Glomerular visceral epithelial cell (primary cell): ENCODE data around the gene KCNH1.
A peak's percentile ranks its signal among the peaks of the same experiment; 100 is the strongest.
"Not testable (repeated sequence)": the region's sequence is repeated elsewhere in the genome, so short reads cannot be mapped to it uniquely, and the experiment has no call there.

Experiments
- DNase-seq: peaks from one replicate; pipeline ENCODE4 v3.0.0-alpha.2; 2016; ENCODE audit errors: extremely low spot score

Gene KCNH1

DNA sequence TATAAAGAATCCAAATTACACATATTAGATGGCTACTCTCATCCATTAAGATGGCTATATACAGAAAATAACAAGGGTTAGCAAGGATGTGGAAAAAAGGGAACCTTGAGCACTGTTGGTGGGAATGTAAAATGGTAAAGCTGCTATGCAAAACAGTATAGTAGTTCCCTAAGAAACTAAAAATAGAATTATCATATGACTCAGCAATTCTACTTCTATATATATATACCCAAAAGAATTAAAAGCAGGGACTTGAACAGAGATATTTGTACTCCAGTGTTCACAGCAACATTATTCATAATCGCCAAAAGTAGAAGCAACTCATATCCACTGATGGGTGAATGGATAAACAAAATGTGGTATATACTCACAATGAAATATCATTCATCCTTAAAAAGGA lies 126.1 kb downstream of the KCNH1 start:
- DNase-seq: no peak

- DNase-seq: not testable (repeated sequence)
Measured at GRCh38 chr1:210995931-210996330, 138.0 kb downstream of the KCNH1 start.

GRCh38 chr1:210992837-210993236 lies 141.1 kb downstream of the KCNH1 start:
- no peak for DNase-seq

DNA sequence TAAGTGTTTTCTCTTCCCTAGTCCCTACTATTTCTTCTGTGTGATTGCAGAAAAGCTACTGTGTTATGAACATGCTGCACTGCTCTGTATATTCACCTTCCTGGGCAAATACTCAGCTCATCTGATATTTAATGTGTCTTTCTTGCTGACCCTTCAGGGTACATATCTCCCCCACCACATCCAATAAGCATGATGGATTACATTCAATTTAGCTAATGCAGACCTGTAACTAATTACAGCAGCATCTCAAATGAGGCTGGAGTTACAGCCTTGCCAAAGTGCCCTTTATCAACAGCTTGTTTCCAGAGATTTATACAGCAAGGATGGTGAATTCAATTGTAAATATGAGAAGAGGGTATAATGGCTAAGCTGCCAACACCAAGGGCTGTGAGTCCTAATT lies 144.0 kb downstream of the KCNH1 start:
- DNase-seq: no peak

GRCh38 chr1:210981490-210981889 lies 152.5 kb downstream of the KCNH1 start:
- DNase-seq: no peak

GRCh38 chr1:210980082-210980481 lies 153.9 kb downstream of the KCNH1 start:
- no peak for DNase-seq

GRCh38 chr1:210978974-210979354 lies 155.0 kb downstream of the KCNH1 start:
- peak; percentile 21 for DNase-seq

DNA sequence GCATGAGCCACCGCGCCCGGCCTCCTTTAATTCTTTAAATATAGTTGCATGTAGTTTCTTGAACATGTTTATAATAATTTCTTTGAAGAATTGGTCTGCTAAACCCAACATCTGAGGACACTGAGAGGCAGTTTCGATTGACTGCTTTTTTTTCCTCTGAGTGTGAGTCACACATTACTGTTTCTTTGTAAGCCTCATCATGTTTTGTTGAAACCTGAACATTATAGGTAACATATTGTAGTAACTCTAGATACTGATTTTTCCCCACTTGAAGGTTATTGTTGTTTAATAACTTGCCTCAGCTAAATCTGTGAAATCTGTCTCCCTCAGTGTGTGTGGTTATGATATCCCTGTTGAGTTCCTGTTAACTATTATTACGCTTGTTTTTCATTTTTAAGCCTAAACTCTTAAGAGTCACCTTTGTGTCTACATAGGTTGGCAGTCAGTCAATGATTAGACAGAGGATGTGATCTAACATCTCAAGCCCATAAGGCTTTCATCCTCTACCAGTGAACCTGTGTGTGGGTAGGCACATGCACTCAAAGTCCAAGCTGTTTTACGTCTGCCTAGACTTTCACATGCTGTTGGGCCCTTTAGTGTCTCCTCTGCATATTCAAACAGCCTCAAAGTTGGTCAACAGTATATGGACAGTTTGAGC lies 155.5 kb downstream of the KCNH1 start:
- DNase-seq: peak; percentile 79

DNA sequence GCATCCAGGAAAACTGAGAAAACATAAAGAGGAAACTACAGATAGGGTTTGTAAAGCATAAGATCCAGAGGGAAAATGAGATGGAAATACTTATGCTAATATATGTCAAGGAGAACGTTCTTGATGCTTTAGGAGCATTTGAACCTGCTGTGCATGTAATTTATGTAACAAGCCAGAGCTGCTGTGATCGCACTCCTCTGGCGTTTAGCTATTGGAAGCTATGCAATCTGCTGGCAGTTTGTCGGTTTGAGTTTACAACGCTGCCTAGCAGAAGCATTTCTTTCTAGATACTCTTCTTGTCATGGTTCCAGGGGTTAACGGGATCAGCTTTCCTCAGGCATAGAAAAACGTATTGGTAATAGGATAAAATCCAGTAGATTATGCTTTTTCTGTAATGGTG lies 182.7 kb downstream of the KCNH1 start:
- no peak for DNase-seq

DNA sequence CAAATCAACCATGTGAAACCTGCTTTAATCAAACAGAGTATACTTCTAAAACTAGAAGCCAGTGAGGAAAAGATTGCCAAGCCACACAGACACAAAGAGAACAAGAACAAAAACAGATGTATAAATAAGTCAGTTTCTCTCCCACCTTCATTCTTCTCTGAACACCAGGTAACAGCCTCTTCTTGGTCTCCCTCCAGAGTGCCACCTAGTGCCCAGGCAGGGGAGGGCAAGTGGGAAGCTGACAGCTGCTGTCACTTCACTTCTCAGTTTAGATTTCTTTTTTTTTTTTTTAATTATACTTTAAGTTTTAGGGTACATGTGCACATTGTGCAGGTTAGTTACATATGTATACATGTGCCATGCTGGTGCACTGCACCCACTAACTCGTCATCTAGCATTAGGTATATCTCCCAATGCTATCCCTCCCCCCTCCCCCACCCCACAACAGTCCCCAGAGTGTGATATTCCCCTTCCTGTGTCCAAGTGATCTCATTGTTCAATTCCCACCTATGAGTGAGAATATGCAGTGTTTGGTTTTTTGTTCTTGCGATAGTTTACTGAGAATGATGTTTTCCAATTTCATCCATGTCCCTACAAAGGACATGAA lies 183.9 kb downstream of the KCNH1 start:
- peak; percentile 50 for DNase-seq

GRCh38 chr1:210949489-210949888 lies 184.5 kb downstream of the KCNH1 start:
- no peak for DNase-seq

GRCh38 chr1:210949039-210949438 lies 184.9 kb downstream of the KCNH1 start:
- DNase-seq: no peak

GRCh38 chr1:210944252-210944651 lies 189.7 kb downstream of the KCNH1 start:
- DNase-seq: no peak

- no peak for DNase-seq
Measured at GRCh38 chr1:210942513-210942912, 191.4 kb downstream of the KCNH1 start.

DNA sequence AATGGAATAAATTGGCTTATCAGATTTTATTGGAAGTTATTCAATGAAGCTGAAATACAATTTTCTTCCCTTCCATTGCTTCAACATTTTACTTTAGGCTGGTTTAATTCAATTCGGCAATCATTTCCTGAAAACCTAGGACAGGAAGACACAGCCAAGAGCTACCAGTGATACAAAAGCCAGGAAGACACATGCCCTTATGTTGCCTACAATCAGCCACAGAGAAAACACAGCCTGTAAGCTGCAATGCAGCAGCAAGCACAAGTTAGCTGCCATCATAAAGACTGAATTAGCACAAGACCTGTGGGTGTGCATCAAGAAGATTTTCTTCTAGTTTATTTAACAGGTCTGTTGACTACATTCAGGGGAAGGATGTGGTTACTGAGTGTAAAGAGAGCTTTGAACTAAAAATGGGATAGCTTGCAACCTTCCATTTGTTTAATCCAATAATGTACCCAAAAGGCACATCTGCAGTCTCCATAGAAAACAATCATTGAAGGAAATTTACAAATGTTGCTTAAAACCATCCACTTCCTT lies 193.8 kb downstream of the KCNH1 start:
- DNase-seq: no peak

DNA sequence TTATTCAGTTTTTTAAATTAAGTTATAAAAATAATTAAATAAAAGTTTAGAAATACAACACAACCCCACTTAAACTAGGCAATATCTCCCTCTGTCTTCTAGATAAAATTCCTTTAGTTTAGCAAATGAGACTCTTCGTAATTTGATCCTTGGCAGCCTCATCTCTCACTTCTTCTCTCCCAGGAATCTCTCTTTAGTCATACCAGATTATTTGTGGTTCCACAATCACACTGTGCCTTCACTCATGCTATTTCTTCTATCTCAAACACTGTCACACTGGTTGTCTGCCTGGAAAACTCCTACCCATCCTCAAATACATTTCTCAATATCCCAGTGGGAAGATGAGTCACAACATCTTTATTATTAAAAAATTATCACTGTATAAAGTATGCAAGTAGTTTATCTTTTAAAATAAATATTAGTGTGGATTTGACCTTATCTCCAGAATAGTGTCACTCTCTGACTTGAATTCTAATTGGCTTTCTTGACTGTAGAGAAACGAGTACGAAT lies 195.5 kb downstream of the KCNH1 start:
- DNase-seq: peak; percentile 35

GRCh38 chr1:210937846-210938245 lies 196.1 kb downstream of the KCNH1 start:
- peak; percentile 72 for DNase-seq

GRCh38 chr1:210935905-210936304 lies 198.0 kb downstream of the KCNH1 start:
- no peak for DNase-seq

GRCh38 chr1:210932104-210932503 lies 201.8 kb downstream of the KCNH1 start:
- no peak for DNase-seq

DNA sequence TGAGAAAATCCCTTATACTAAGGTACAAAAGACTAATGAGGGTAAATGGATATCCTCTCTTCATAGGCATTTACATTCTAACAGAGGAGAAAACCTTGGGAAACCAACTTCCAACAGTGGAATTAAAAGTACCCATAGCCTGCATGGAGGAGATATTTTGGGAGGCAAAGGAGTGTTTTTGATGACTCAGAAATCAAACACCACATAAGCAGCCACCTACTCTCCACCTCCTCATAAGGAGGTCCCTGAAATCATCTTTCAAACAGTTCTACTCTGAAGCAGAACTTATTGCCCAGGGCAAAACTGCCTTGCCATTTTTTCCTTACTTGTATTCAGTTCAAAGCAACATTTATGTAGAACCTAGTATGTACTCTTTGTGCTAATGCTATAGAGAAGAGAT lies 211.3 kb downstream of the KCNH1 start:
- DNase-seq: no peak

DNA sequence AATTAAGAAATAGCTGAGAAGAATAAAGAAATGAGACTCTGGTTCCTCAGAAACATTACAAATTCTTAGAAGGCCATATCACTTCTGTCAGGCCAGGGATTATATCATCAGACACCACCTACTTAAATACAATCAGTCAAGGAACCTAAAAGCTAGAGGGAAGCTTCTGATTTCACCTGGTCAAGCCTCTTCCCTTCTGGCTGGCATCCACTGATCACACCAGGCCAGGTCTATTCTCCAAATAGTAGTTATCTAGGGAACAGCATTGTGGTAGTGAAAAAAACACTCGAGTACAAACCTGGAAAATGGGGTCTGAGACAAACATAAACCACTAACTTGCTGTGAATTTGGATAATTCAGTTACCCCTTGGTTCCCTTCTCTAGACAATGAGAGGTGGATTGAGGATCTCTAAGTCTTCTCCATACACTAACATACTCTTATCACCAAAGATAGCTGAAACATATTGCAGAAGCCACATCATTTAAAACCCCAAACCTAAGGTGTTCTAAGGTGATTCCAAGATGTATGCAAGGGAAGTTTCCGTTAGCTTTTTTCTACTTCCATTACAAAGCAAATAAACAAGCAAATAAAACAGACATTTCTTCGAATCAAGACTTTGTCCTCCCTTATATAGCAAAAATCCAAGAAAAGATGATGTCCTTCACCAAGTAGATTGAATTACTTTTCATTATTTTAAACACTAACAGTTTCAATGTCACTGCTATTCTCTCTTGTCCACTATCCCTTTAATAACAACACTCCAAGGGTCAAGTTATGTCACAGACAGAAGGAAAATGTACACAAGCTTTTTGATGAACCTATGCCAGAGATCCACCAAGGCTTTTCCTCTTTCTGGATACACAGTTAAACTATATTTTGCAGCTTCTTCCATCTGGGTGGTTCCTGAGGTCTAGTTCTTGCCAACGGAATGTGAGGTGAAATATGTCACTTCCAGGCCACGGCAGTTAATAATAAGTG lies 212.9 kb downstream of the KCNH1 start:
- DNase-seq: no peak

GRCh38 chr1:210920258-210920657 lies 213.7 kb downstream of the KCNH1 start:
- no peak for DNase-seq
